Endothelial cell of umbilical vein (primary cell): ENCODE results near the gene CTDSP1. TPM values are rescaled to one million over a fixed set of nuclear protein-coding genes. Genes with fewer than 3 reads are reported as not detected.
A peak's percentile ranks its signal among the peaks of the same experiment; 100 is the strongest.

ENCODE experiments used
- BruUV-seq: library from RNA; stranded (reverse); fragments of 400-500 nt; replicated peaks from 2 replicates; lab custom pipeline; 2021; lab: Mats Ljungman, UMichigan
- CTCF ChIA-PET: fragments of 300-600, 350-600 bp; sonication (Branson Sonifier 250); formaldehyde crosslinking; loops from one replicate; lab custom pipeline; 2021; ENCODE audit warnings: antibody characterized with exemption, inconsistent platforms; lab: Charles Lee
- POLR2A ChIA-PET: fragments of 300-600, 350-600 bp; sonication (Branson Sonifier 250); formaldehyde crosslinking; loops from one replicate; lab custom pipeline; 2021; ENCODE audit warnings: antibody characterized with exemption, inconsistent platforms; lab: Charles Lee
- DNase-seq: peaks from one replicate; pipeline ENCODE4 v3.0.0-alpha.2; 2011; ENCODE audit warnings: low read depth, low spot score
- FAIRE-seq: peaks from 2 replicates; lab custom pipeline; 2011; peaks lifted over from hg19 to GRCh38; lab: Jason Lieb, UNC
- H2AFZ ChIP-seq: 2 replicates; pipeline ENCODE4 v1.6.0; 2012; ENCODE audit warnings: low read depth, low read length, control low read depth, inconsistent platforms
- H3K27ac ChIP-seq: 2 replicates; pipeline ENCODE4 v1.5.1; 2011; ENCODE audit warnings: low read depth, mild to moderate bottlenecking, control low read depth, low read length, moderate library complexity; ENCODE audit not compliant: insufficient read depth
- H3K27me3 ChIP-seq, 2 experiments: 2 replicates each; pipeline versions ENCODE4 v1.6.0 to v1.6.1; 2011; ENCODE audit warnings: low read length in 2 of 2, mixed read lengths in 1 of 2; ENCODE audit not compliant: control insufficient read depth in 2 of 2, insufficient read depth in 2 of 2
- H3K36me3 ChIP-seq, 2 experiments: 2 replicates in 1 of 2; 3 replicates in 1 of 2; pipeline ENCODE4 v1.5.1; 2011; ENCODE audit warnings: low read length in 2 of 2, mild to moderate bottlenecking in 1 of 2, moderate library complexity in 1 of 2; ENCODE audit not compliant: control insufficient read depth in 2 of 2, insufficient read depth in 2 of 2; ENCODE audit errors: extremely low read depth in 1 of 2
- H3K4me1 ChIP-seq: 3 replicates; pipeline ENCODE4 v1.5.1; 2011; ENCODE audit warnings: mild to moderate bottlenecking, low read length; ENCODE audit not compliant: control insufficient read depth, insufficient read depth; ENCODE audit errors: extremely low read depth
- H3K4me2 ChIP-seq: 2 replicates; pipeline ENCODE4 v1.6.1; 2011; ENCODE audit warnings: low read length, control low read depth, mixed read lengths; ENCODE audit not compliant: insufficient read depth
- H3K4me3 ChIP-seq, 3 experiments: fragments of 200-600 bp in 1 of 3; sonication (generic), shearing (Covaris generic) in 1 of 3; replicated peaks in 1 of 3; 2 replicates each; pipeline ENCODE4 v1.5.1; 2011 to 2016; ENCODE audit warnings: control low read depth in 3 of 3, low read length in 3 of 3, mild to moderate bottlenecking in 2 of 3, inconsistent platforms in 1 of 3, low read depth in 1 of 3, moderate library complexity in 1 of 3; ENCODE audit not compliant: insufficient read depth in 1 of 3
- H3K79me2 ChIP-seq: 2 replicates; pipeline ENCODE4 v1.6.0; 2012; ENCODE audit warnings: low read length, inconsistent platforms; ENCODE audit not compliant: control insufficient read depth, insufficient read depth
- H3K9ac ChIP-seq: replicated peaks from 2 replicates; pipeline ENCODE3; 2011; ENCODE audit warnings: low read length, control low read depth; ENCODE audit not compliant: insufficient read depth; ENCODE audit errors: extremely low read depth
- H3K9me1 ChIP-seq: replicated peaks from 3 replicates; pipeline ENCODE4 v1.6.0; 2011; ENCODE audit warnings: mild to moderate bottlenecking, low read length; ENCODE audit not compliant: control insufficient read depth, insufficient read depth; ENCODE audit errors: extremely low read depth
- H3K9me3 ChIP-seq: replicated peaks from 2 replicates; pipeline ENCODE4 v1.5.1; 2012; ENCODE audit warnings: low read length, inconsistent platforms; ENCODE audit not compliant: control insufficient read depth, insufficient read depth
- H4K20me1 ChIP-seq: replicated peaks from 2 replicates; pipeline ENCODE3; 2011; ENCODE audit warnings: mild to moderate bottlenecking, low read length; ENCODE audit not compliant: control insufficient read depth, insufficient read depth; ENCODE audit errors: extremely low read depth
- CTCF ChIP-seq, 2 donors: IDR thresholded peaks; 1 replicate in 1 of 2; 2 replicates in 1 of 2; pipeline ENCODE4 v1.5.1; 2011; ENCODE audit warnings: low read length in 2 of 2, mild to moderate bottlenecking in 2 of 2, moderate library complexity in 2 of 2, control low read depth in 1 of 2, inconsistent platforms in 1 of 2, low read depth in 1 of 2; ENCODE audit not compliant: insufficient read depth in 1 of 2; ENCODE audit errors: extremely low read depth in 1 of 2
- EZH2 ChIP-seq: IDR thresholded peaks from 2 replicates; pipeline ENCODE4 v1.6.1; 2012; ENCODE audit warnings: borderline replicate concordance, low read depth, mild to moderate bottlenecking, moderate library complexity, low read length, inconsistent platforms; ENCODE audit not compliant: severe bottlenecking
- FOS ChIP-seq: IDR thresholded peaks from 2 replicates; pipeline ENCODE4 v1.6.1; 2011; ENCODE audit warnings: mild to moderate bottlenecking, low read length, moderate library complexity, borderline replicate concordance; ENCODE audit not compliant: insufficient read depth
- GATA2 ChIP-seq: IDR thresholded peaks from 2 replicates; pipeline ENCODE4 v1.7.0; 2011; ENCODE audit warnings: low read depth, mild to moderate bottlenecking, moderate library complexity, mixed read lengths, low read length; ENCODE audit not compliant: insufficient read length, insufficient read depth
- JUN ChIP-seq: IDR thresholded peaks from 2 replicates; pipeline ENCODE4 v1.6.1; 2011; ENCODE audit warnings: borderline replicate concordance, low read depth; ENCODE audit not compliant: insufficient read length, insufficient read depth
- MYC ChIP-seq: IDR thresholded peaks from one replicate; pipeline ENCODE4 v1.6.1; 2011; ENCODE audit warnings: mild to moderate bottlenecking, low read depth, low read length
- POLR2A ChIP-seq: IDR thresholded peaks from 2 replicates; pipeline ENCODE4 v1.6.1; 2012; ENCODE audit warnings: low read depth, mild to moderate bottlenecking, control low read depth, low read length
- POLR2AphosphoS5 ChIP-seq: IDR thresholded peaks from 2 replicates; pipeline ENCODE4 v1.6.1; 2012; ENCODE audit warnings: low read depth, mild to moderate bottlenecking, control low read depth, low read length, moderate library complexity; ENCODE audit not compliant: insufficient read depth
- dilution Hi-C: fragments of 300-500 bp; cut with MboI; formaldehyde crosslinking; loops from one replicate; pipeline ENCODE4 v1.15.0; 2019; ENCODE audit warnings: low sequenced_read_pairs; ENCODE audit not compliant: extremely low pct_ligation_motif_present
- intact Hi-C: fragments of 100-400 bp; cut with micrococcal nuclease; formaldehyde crosslinking; loops from one replicate; pipeline ENCODE4 v1.10.0; 2022
- polyA plus RNA-seq, 4 experiments: library from polyadenylated mRNA; depleted of rRNA in 3 of 4; stranded (reverse) in 3 of 4; unstranded in 1 of 4; fragments of >200 nt; gene quantifications; 2 replicates each; pipeline versions ENCODE4 v1.2.1 to v1.2.3, GENCODE V29; 2011 to 2012; ENCODE audit warnings: missing spikeins in 1 of 4
- total RNA-seq: library from RNA; stranded (reverse); gene quantifications from 2 replicates; pipeline ENCODE4 v1.2.3, GENCODE V29; 2021
- TF ChIP-seq, protein P1 (sequence below): IDR thresholded peaks from 2 replicates; pipeline ENCODE4 v1.6.1; 2011; ENCODE audit not compliant: insufficient read depth, insufficient read length

Gene CTDSP1
- total and polyA plus RNA-seq, 2 donors (not counting 3 experiments of a cell fraction or from before 2014, with no cell fraction given), result 86.1 to 112 TPM

DNA sequence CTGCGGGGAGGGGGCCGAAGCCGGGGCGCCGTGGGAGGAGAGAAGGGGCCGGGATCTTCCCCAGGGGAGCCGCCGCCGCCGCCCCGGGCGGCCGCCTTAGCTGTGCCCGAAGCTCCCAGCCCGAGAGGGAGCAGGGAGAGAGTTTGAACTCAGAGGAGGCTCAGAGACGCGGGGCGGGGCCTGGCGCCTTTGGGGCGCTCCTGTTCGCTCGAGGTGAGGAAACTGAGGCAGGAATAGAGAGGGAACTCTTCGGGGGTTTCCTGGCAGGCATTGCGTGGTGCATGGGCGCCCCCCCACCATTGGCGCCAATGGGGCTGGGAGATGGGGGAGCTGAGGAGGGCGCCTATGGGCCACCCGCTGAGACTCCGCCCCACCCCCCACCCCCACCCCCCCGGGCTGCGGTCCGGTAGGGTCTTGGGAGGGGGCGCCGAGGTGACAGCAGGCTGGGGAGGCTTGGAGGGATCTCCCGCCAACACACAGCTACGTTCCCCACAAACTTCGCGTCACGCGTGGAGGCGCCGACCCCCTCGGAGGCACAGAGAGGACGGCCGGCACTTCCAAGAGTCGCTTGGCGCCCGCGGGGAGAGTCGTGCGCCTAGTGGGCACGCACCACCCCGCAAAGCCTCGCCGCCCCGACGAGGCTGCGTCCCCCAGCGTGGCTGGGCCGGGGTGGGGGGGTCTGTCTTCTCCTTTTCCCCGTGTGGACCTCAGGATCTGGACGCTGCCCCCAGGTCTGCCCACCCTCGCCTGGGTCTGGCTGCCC lies 680 bp downstream of the CTDSP1 start:
- FAIRE-seq, result no peak
- peak overlapping the region; percentile 53 to 94 (median 69) for H3K4me3 ChIP-seq
- TF ChIP-seq MYC (no peak), POLR2A (no peak), CTCF (IDR thresholded peaks at IDR 0.05; ENCODE audit: extremely low read depth in 1 of 2, insufficient read depth in 1 of 2, low read depth in 1 of 2, low read length in 2 of 2) (no peak), EZH2 (no peak), GATA2 (no peak), JUN (no peak), POLR2AphosphoS5 (no peak), FOS (no peak)
- TF ChIP-seq, protein P1, sequence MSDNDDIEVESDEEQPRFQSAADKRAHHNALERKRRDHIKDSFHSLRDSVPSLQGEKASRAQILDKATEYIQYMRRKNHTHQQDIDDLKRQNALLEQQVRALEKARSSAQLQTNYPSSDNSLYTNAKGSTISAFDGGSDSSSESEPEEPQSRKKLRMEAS, result no peak
- no peaks in the 10 kb centered on the region for H3K9me3 ChIP-seq
- H3K27ac ChIP-seq, result peak overlapping the region; percentile 63
- POLR2A ChIA-PET, result no interaction called here
- H4K20me1 ChIP-seq, result no peaks in the 10 kb centered on the region
- no TSS peak for BruUV-seq
- peak overlapping the region; percentile 73 for H3K9ac ChIP-seq
- peak overlapping the region; percentile 7 for H2AFZ ChIP-seq
- peaks cover 36% of the 10 kb centered on the region for H3K4me1 ChIP-seq
- H3K4me2 ChIP-seq, result peak overlapping the region; percentile 53
- no peaks in the 10 kb centered on the region for H3K27me3 ChIP-seq
- CTCF ChIA-PET, result interaction anchor here (0.8 to 2.7 kb wide), 5 partner anchors 64 to 447 kb away, joined by 3 to 20 read pairs (median 3); no protein-coding TSS in a partner anchor
- dilution Hi-C loops, result no loop called here
- H3K79me2 ChIP-seq, result peaks cover 21% of the 10 kb centered on the region
- no peaks in the 10 kb centered on the region for H3K9me1 ChIP-seq
- H3K36me3 ChIP-seq, result peaks cover 0 to 24% of the 10 kb centered on the region in 2 experiments
- intact Hi-C loops, result no loop called here
- peak; percentile 48 for DNase-seq
